BJ (cell line): ENCODE results near the gene DGCR6. TPM values are rescaled to one million over a fixed set of nuclear protein-coding genes. Genes with fewer than 3 reads are reported as not detected.
"Not testable (repeated sequence)": the region's sequence is repeated elsewhere in the genome, so short reads cannot be mapped to it uniquely, and the experiment has no call there.

Source experiments
- CTCF ChIA-PET: fragments of 350-600 bp; formaldehyde crosslinking; extraction: SDS; loops from one replicate; lab custom pipeline; 2021; ENCODE audit warnings: antibody characterized with exemption, inconsistent platforms; lab: Yijun Ruan, JAX
- POLR2A ChIA-PET: fragments of 300-600 bp; sonication (Branson Sonifier 250); formaldehyde crosslinking; extraction: SDS; loops from one replicate; lab custom pipeline; 2021; ENCODE audit warnings: antibody characterized with exemption; lab: Charles Lee
- DNase-seq: peaks from one replicate; pipeline ENCODE4 v3.0.0-alpha.2; 2011; ENCODE audit warnings: low read depth
- H3K27me3 ChIP-seq: 2 replicates; pipeline ENCODE4 v1.6.0; 2011; ENCODE audit warnings: low read length; ENCODE audit not compliant: control insufficient read depth, insufficient read depth
- H3K36me3 ChIP-seq: 2 replicates; pipeline ENCODE4 v1.5.1; 2011; ENCODE audit warnings: low read length; ENCODE audit not compliant: control insufficient read depth, insufficient read depth
- H3K4me3 ChIP-seq: 2 replicates; pipeline ENCODE4 v1.5.1; 2011; ENCODE audit warnings: low read depth, mild to moderate bottlenecking, control low read depth, low read length
- polyA plus RNA-seq: library from polyadenylated mRNA; depleted of rRNA; stranded (reverse); fragments of >200 nt; gene quantifications from 2 replicates; pipeline ENCODE4 v1.2.3, GENCODE V29; 2011
- TF ChIP-seq, protein P1 (sequence below): IDR thresholded peaks from 2 replicates; pipeline ENCODE4 v1.5.1; 2011; ENCODE audit warnings: low read depth, mild to moderate bottlenecking, control low read depth, inconsistent platforms, low read length, moderate library complexity; ENCODE audit not compliant: insufficient read depth

The DGCR6 gene
- polyA plus RNA-seq, 1 experiment: 0.77 TPM

DNA sequence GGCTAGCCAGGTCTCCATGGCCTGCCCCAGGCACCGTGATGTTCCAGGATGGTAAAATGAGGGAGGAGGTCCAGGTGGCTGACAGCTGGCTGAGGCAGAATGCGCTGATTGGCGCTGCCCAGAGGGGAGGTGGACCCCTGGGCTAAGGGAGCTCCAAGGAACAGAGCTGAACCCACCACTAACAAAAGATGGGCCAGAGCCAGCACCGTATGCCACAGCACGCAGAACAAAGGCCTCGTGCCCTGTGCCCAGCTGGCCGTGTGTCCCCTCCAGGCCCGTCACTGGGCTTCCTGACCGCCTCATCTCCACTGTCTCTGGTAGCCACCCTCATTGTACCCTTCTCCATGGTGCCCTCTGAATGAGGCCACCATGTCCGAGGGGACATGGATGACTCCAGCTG, 49.6 kb downstream of the DGCR6 start:
- POLR2A ChIA-PET: no interaction called here
- CTCF ChIA-PET: interaction anchor here (1.5 kb wide), 1 partner anchor 188 kb away, joined by 3 read pairs; the partner anchor contains the start of gene ESS2

DNA sequence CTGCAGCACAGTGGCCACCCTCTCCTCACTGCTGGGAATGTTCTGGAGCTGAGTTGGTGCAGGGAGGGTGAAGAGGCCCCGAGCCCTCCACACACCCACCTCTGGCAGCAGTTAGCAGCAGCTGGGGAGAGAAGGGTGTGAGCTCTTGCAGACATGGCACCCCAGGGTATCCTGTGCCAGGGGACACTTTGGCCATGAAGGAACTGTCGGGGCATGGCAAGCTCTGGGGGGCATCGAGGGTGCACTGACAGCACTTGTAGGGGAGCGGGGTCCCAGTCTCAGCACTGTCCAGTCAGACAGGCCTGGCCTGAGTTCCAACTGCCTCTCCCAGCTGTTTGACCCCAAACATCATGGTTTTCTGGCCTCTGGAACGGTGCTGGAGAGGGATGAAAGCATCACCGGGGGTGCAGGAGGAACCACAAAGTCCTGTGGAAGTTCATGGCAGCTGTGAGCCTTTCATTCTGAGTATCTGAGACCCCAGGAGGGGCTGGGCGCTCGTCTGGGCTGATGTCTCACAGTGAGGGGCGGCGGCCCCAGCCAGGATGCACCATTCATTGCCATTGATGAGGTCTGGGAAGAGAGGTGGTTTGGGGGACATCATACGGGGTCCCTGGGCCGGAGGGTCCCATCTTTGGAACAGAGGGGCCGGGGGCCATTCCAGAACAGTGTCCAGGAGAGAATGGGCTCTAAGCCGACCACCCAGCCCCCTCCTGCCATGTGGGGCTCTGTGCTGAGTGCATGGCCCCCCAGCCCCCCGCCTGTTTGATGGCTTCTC, 50.2 kb downstream of the DGCR6 start:
- DNase-seq, POLR2A ChIA-PET, H3K4me3 ChIP-seq, H3K27me3 ChIP-seq, H3K36me3 ChIP-seq: not testable (repeated sequence)
- CTCF ChIA-PET: interaction anchor here (1.5 kb wide), 1 partner anchor 188 kb away, joined by 3 read pairs; the partner anchor contains the start of gene ESS2

More for the DNA sequence above, 49.6 kb downstream of the DGCR6 start:
- no peak for DNase-seq
- Histone ChIP-seq H3K36me3 (no peaks in the 10 kb centered on the region), H3K27me3 (no peaks in the 10 kb centered on the region), H3K4me3 (no peak overlapping the region)
- TF ChIP-seq, protein P1, sequence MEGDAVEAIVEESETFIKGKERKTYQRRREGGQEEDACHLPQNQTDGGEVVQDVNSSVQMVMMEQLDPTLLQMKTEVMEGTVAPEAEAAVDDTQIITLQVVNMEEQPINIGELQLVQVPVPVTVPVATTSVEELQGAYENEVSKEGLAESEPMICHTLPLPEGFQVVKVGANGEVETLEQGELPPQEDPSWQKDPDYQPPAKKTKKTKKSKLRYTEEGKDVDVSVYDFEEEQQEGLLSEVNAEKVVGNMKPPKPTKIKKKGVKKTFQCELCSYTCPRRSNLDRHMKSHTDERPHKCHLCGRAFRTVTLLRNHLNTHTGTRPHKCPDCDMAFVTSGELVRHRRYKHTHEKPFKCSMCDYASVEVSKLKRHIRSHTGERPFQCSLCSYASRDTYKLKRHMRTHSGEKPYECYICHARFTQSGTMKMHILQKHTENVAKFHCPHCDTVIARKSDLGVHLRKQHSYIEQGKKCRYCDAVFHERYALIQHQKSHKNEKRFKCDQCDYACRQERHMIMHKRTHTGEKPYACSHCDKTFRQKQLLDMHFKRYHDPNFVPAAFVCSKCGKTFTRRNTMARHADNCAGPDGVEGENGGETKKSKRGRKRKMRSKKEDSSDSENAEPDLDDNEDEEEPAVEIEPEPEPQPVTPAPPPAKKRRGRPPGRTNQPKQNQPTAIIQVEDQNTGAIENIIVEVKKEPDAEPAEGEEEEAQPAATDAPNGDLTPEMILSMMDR: no peak

DNA sequence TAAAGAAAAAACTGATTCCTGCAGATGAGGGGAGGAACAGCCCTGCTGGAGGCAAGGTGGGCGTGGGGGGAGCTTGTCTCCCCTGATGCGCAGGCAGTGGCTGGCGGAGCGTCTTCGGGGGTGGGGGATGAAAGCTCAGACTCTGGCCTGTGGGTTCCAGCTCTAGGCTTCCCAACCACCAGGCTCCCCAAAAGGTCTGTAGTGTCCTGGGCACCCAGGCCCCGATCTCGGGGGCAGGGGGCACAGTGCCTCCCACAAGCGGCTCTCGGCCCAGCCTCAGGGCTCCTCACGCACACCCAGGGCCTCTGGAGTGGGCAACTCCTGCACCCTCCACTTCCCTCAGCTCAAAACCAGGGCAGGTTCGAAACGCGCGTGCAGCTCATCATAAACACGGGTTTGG, 50.8 kb downstream of the DGCR6 start:
- H3K27me3 ChIP-seq, H3K4me3 ChIP-seq, CTCF ChIA-PET, H3K36me3 ChIP-seq, DNase-seq, POLR2A ChIA-PET: not testable (repeated sequence)

DNA sequence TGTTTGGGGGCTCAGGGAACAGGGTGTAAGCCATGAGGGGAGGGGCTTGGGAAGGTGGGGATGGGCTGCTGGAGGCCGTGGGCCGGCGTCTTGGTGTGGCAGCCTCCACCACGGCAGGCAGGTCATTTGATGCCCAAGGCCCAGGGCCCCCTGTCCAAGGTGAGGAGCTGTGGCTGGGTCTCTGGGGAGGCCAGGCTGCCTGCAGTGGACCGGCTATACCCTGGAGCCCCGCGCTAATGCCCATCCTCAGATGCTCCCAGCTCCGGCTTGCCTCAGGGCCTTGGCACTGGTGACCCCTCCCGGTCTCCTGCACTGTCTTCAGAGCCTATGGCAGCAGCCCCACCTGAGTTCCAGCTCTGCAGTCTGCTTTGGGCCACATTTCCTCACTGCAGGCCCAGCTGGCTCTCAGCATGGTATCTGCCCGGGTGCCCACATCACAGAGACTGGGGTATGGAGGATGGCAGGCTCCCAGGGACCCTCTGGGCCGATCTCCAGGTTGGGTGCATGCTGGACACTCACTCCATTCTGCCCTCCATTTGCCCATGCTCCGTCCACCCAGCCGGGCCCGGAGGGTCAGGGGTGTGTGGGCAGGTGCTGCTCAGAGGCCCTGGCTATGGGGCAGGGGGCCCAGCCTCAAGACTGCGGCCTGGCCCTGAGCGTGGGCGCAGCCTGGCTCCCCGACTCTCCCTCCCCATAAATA, 51.7 kb downstream of the DGCR6 start:
- POLR2A ChIA-PET, H3K36me3 ChIP-seq, H3K4me3 ChIP-seq, H3K27me3 ChIP-seq, CTCF ChIA-PET, DNase-seq: not testable (repeated sequence)

DNA sequence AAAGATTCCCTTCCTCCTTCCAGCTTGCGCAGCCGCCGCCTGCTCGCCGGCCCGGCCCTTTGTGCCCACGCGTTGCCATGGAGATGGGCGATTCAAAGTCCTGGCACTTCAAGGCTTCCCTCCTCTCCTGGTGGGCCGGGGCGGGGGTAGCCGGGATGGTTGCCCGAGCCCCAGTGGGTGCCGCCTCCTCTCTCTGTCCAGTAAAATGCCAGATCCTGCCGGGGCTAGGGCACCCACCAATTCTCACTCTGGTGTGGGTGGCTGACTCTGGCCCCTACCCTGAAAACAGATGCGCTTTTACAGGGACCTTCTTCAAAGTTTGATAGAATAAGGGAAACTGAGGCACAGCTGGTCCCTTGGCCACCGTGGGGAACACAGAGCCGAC, 52.2 kb downstream of the DGCR6 start:
- POLR2A ChIA-PET, H3K4me3 ChIP-seq, H3K36me3 ChIP-seq, CTCF ChIA-PET, DNase-seq, H3K27me3 ChIP-seq: not testable (repeated sequence)

DNA sequence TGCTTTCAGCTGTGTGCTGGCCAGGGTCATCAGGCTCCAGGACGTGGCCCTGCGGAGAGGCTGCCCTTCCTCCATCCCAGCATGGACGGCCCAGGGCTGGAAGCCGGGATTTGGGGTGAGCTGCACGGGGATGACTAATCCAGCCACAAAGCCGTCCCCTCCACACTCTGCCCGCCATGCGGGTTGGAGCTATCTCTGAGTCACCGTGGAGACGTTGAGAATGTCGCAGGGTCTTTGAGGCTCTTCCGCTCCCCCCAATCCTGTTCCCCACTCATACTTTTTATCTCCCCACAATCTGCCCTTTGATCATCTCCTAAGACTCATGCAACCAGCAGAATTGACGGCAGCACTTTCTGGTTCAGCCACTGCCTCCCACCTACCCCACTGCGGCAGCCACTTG, 52.6 kb downstream of the DGCR6 start:
- H3K4me3 ChIP-seq, CTCF ChIA-PET, H3K36me3 ChIP-seq, POLR2A ChIA-PET, H3K27me3 ChIP-seq, DNase-seq: not testable (repeated sequence)

DNA sequence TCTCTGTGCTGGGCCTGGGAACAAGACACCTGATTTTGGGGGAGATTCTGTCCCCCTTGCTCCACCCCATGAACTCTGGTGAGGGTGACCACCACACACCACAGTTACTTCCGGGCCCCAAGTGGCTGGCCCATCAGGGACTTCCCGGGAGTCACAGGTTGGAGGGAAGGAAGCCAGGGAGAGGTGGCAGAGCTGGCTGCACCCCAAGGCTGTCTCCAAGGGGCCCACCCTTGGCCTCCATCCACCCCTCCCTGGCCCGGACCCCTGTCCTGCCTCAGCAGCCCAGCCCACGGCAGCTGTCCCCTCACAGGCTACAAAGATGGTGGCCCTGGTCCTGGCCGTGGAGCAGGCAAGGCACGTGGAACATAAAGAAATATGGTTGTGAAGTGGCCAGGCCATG, 53.1 kb downstream of the DGCR6 start:
- POLR2A ChIA-PET, DNase-seq, CTCF ChIA-PET, H3K27me3 ChIP-seq, H3K4me3 ChIP-seq, H3K36me3 ChIP-seq: not testable (repeated sequence)

DNA sequence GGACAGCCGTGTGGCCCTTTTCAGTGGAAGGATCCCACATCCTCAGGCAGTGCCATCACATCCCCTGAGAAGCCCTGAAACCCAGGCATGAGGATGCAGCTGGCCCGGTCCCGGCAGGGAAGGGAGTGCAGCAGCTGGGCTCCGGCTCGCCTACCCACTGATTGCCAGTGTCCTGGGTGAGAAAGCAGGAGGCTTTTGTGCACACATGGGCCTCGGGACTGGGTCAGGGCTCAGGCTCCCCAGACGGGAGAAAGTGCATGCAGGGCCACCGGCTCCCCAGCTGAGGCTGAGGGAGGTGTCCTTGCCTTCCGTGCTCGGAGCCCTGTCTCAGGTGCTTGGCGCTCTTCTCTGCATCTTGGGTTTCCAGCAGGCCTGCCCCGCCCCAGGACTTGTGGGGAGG, 53.6 kb downstream of the DGCR6 start:
- DNase-seq, POLR2A ChIA-PET, H3K27me3 ChIP-seq, CTCF ChIA-PET, H3K36me3 ChIP-seq, H3K4me3 ChIP-seq: not testable (repeated sequence)

DNA sequence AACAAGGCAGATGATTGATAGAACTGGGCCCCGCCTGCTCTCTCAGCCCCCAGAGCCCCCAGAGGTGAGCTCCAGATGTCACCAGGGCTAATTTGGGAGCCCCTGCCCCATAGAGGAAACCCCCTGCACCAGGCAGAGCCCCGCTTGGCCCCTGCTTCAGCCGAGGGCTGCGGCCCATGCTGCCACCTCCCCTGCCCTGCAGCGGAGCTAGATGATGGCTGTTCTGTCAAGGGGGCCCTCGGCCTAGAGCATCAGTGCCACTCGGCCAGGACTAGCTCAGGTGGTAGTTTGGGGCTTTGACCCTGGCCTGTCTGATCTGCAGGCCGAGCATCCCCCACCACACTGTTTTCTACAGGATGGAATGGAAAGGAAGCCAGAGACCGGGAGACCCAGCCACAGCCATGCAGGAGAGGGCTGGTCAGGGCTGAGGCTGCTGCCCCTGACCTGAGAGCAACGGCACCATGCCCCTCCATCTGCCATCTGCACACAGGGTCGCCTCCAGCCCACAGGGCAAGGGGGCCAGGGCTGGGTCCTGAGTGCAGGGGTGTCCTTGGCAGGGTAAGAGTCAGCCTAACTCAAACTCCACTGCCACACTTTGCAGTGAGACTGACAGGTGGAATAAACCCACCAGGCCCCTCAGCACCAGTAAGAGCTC, 54.2 kb downstream of the DGCR6 start:
- H3K27me3 ChIP-seq, CTCF ChIA-PET, DNase-seq, POLR2A ChIA-PET, H3K36me3 ChIP-seq, H3K4me3 ChIP-seq: not testable (repeated sequence)

DNA sequence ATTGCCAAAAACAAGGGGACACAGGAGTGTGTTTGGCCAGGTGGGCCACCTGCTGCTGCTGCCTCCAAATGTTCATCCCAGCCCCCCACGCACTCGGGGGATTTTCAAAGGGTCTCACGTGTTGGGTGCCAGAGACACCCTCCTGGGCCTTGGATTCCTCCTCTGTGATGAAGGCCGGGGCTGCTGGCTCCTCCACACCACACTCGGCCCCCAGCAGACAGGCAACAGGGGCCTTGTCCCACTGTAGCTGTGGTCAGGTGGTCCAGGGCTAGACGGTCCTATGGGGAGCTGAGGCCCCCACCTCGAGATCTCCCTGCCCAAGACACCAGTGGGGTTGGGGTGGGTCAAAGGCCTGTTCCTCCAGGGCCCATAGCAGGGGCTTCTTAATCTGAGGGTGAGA, 55.1 kb downstream of the DGCR6 start:
- POLR2A ChIA-PET, CTCF ChIA-PET, H3K36me3 ChIP-seq, H3K4me3 ChIP-seq, DNase-seq, H3K27me3 ChIP-seq: not testable (repeated sequence)
